Mucosa of rectum (tissue), 2 donors: Measurements from ENCODE around the gene NFIB.

ENCODE experiments used
- H3K27ac ChIP-seq, 2 donors: one replicate each; pipeline ENCODE4 v1.7.0; 2013; ENCODE audit warnings: inconsistent platforms in 2 of 2, low read depth in 2 of 2, low read length in 2 of 2
- H3K27me3 ChIP-seq, 2 donors: one replicate each; pipeline ENCODE4 v1.7.0; 2013; ENCODE audit warnings: low read length in 2 of 2; ENCODE audit not compliant: control insufficient read depth in 2 of 2, insufficient read depth in 2 of 2
- H3K36me3 ChIP-seq, 2 donors: one replicate each; pipeline ENCODE4 v1.7.0; 2013; ENCODE audit warnings: low read length in 2 of 2; ENCODE audit not compliant: control insufficient read depth in 2 of 2, insufficient read depth in 2 of 2
- H3K4me1 ChIP-seq, 2 donors: one replicate each; pipeline ENCODE4 v1.7.0; 2013; ENCODE audit warnings: low read length in 2 of 2, mild to moderate bottlenecking in 1 of 2; ENCODE audit not compliant: control insufficient read depth in 2 of 2, insufficient read depth in 2 of 2
- H3K4me3 ChIP-seq, 2 donors: one replicate each; pipeline ENCODE4 v1.7.0; 2013; ENCODE audit warnings: low read length in 2 of 2
- H3K9ac ChIP-seq, 2 donors: one replicate each; pipeline ENCODE4 v1.7.0; 2013; ENCODE audit warnings: low read length in 2 of 2, low read depth in 1 of 2, mild to moderate bottlenecking in 1 of 2
- H3K9me3 ChIP-seq, 2 donors: one replicate each; pipeline ENCODE4 v1.7.0; 2013; ENCODE audit warnings: low read length in 2 of 2; ENCODE audit not compliant: control insufficient read depth in 2 of 2
- donor health status: healthy.
- donor health status: Normal muscosa, but diverticular disease.

NFIB gene

GRCh38 chr9:14313951-14314423 is at the start of gene NFIB:
Gene NFIB, minus strand, starts transcription at chr9:14314141. Its CDS starts 630 bp downstream, at chr9:14313511.
- Histone ChIP-seq H3K4me1 (peaks cover 0 to 17% of the 10 kb centered on the region in 2 donors), H3K36me3 (no peaks in the 10 kb centered on the region), H3K9me3 (no peaks in the 10 kb centered on the region), H3K27ac (peak within 1 kb of the TSS; percentile 88 to 92), H3K4me3 (peak within 1 kb of the TSS; percentile 88 to 94), H3K9ac (peak within 1 kb of the TSS; percentile 81 to 90), H3K27me3 (no peaks in the 10 kb centered on the region)

- no peak overlapping the region for H3K27ac ChIP-seq
- H3K9ac ChIP-seq, result no peak overlapping the region
- no peak overlapping the region for H3K4me3 ChIP-seq
- no peaks in the 10 kb centered on the region for H3K36me3 ChIP-seq
- no peaks in the 10 kb centered on the region for H3K27me3 ChIP-seq
- H3K9me3 ChIP-seq, result no peaks in the 10 kb centered on the region
- H3K4me1 ChIP-seq, result no peaks in the 10 kb centered on the region
These were observed 48.2 kb upstream of the NFIB start for GRCh38 chr9:14362175-14362574.

- Histone ChIP-seq H3K9ac (no peak overlapping the region), H3K27me3 (no peaks in the 10 kb centered on the region), H3K9me3 (no peaks in the 10 kb centered on the region), H3K4me3 (no peak overlapping the region), H3K4me1 (no peaks in the 10 kb centered on the region), H3K27ac (no peak overlapping the region), H3K36me3 (no peaks in the 10 kb centered on the region)
These were observed 47.1 kb upstream of the NFIB start for GRCh38 chr9:14361074-14361473.

GRCh38 chr9:14358523-14358922 is 44.6 kb upstream of the NFIB start:
- Histone ChIP-seq H3K27me3 (no peaks in the 10 kb centered on the region), H3K9ac (no peak overlapping the region), H3K9me3 (no peaks in the 10 kb centered on the region), H3K4me3 (no peak overlapping the region), H3K36me3 (no peaks in the 10 kb centered on the region), H3K4me1 (no peaks in the 10 kb centered on the region), H3K27ac (no peak overlapping the region)

GRCh38 chr9:14356351-14357265 is 42.7 kb upstream of the NFIB start:
- no peak overlapping the region for H3K4me3 ChIP-seq
- H3K36me3 ChIP-seq, result no peaks in the 10 kb centered on the region
- peaks cover 0 to under 1% of the 10 kb centered on the region in 2 donors for H3K27me3 ChIP-seq
- H3K27ac ChIP-seq, result no peak overlapping the region
- no peaks in the 10 kb centered on the region for H3K4me1 ChIP-seq
- H3K9ac ChIP-seq, result no peak overlapping the region
- no peaks in the 10 kb centered on the region for H3K9me3 ChIP-seq

- H3K36me3 ChIP-seq, result no peaks in the 10 kb centered on the region
- H3K4me3 ChIP-seq, result no peak overlapping the region
- no peak overlapping the region for H3K9ac ChIP-seq
- no peaks in the 10 kb centered on the region for H3K9me3 ChIP-seq
- peaks cover 0 to 2% of the 10 kb centered on the region in 2 donors for H3K4me1 ChIP-seq
- no peak overlapping the region for H3K27ac ChIP-seq
- H3K27me3 ChIP-seq, result peaks cover 6 to 24% of the 10 kb centered on the region in 2 donors
These were observed 40.3 kb upstream of the NFIB start for GRCh38 chr9:14354201-14354600.

GRCh38 chr9:14353222-14354056 is 39.5 kb upstream of the NFIB start:
- peaks cover 5 to 7% of the 10 kb centered on the region in 2 donors for H3K4me1 ChIP-seq
- no peaks in the 10 kb centered on the region for H3K36me3 ChIP-seq
- peaks cover 12 to 31% of the 10 kb centered on the region in 2 donors for H3K27me3 ChIP-seq
- H3K27ac ChIP-seq, result no peak overlapping the region
- no peak overlapping the region for H3K9ac ChIP-seq
- peak overlapping the region in 1 of 2 donors; percentile 23 for H3K4me3 ChIP-seq
- no peaks in the 10 kb centered on the region for H3K9me3 ChIP-seq

- Histone ChIP-seq H3K27ac (no peak overlapping the region), H3K9me3 (no peaks in the 10 kb centered on the region), H3K4me1 (peaks cover 13 to 15% of the 10 kb centered on the region in 2 donors), H3K4me3 (no peak overlapping the region), H3K27me3 (peaks cover 21 to 40% of the 10 kb centered on the region in 2 donors), H3K9ac (no peak overlapping the region), H3K36me3 (no peaks in the 10 kb centered on the region)
These were observed 38.6 kb upstream of the NFIB start for GRCh38 chr9:14352503-14352902.

- Histone ChIP-seq H3K4me3 (no peak overlapping the region), H3K4me1 (peaks cover 15 to 17% of the 10 kb centered on the region in 2 donors), H3K9me3 (no peaks in the 10 kb centered on the region), H3K9ac (no peak overlapping the region), H3K36me3 (no peaks in the 10 kb centered on the region), H3K27me3 (peaks cover 30 to 50% of the 10 kb centered on the region in 2 donors), H3K27ac (no peak overlapping the region)
These were observed 37.4 kb upstream of the NFIB start for GRCh38 chr9:14351221-14351836.
